Measurements from ENCODE around the gene GRID2IP.
A peak's percentile ranks its signal among the peaks of the same experiment; 100 is the strongest.

GRID2IP gene

DNA sequence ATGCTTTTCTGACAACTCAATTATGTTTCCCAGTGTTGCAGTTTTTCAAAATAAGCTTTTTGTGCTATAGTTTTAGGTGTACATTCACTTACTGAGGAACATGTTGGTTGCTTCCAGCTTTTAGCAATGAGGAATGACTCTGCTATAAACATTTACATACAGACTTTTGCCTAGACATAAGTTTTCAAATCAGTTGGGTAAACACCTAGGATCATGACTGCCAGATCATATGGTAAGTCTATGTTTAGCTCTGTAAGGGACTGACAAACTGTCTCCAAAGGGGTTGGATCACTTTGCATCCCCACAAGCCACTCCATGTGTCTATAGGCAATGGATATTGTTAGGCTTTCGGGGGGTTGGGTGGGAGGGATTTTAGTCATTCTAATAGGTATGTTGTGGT, 10.8 kb upstream of the GRID2IP start:
- no peak for DNase-seq (ENCODE audit: low spot score)

DNA sequence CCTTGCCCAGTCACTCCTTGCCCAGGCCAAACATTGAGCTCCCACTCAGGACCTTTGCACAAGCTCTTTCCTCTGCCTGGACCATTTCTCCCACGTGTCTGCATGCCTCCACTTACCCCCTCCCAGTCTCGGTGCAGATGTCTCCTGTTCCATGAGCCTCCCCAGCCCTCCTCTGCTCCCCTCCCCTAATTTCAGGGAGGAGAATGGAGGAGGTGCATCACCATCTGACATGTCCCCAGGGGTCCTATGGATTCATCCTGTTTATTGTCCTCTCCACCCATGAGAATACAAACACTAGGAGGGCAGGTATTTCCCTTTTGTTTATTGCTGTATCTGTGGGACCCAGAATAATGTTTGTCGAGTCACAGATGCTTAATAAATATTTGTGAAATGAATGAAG, 8.6 kb upstream of the GRID2IP start:
- DNase-seq (ENCODE audit: low spot score): no peak

DNA sequence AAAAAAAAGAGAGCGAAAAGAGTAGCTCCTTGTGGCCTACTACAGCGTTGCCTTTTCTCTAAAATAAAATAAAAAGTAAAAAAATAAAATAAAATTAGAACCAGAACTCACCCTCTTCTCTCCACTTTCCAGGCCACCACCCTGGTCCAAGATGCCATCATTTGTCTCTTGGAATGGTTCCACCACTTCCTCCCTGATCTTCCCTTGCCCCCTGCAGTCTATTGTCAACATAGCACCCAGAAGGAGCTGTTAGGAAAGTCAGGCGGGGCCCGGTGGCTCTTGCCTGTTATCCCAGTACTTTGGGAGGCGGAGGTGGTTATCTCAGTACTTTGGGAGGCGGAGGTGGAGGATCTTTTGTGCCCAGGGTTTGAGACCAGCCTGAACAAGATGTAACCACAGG, 7.6 kb upstream of the GRID2IP start:
- peak; percentile 40 for DNase-seq (ENCODE audit: low spot score)

DNA sequence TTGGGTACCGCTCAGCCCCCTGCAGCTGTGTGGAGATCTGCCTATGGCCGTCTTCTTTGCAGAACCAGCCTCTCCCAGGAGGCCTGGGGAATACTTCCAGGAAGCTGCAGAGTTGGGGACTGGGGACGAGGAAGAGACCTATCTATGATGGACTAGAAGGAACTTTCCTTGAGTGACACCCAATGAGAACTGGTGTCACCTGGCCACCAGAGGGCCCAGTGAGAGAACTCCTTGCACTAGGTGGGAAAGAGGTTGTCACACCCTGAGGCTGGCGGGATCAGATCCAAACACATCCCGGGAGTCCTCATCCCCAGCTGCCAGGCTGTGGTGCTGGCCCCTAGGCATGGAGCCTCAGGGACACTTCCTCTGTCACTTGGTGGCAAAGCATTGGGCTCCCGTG, 4.9 kb upstream of the GRID2IP start:
- DNase-seq (ENCODE audit: low spot score): no peak

DNA sequence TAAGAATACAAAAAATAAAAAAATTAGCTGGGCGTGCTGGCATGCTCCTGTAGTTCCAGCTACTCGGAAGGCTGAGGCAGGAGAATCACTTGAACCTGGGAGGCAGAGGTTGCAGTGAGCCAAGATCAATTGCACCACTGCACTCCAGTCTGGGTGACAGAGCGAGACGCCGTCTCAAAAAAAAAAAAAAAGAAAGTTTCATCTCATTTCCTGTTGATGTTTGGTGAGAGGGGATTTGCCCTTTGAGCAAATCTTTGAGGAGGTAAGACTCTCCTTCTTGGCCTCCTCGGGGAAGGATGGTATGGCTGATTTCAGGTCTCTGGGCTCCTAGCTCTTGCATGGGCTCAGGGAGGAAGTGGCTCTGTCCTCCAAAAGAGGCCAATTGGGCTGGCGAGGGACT, 3.6 kb upstream of the GRID2IP start:
- DNase-seq (ENCODE audit: low spot score): no peak

DNA sequence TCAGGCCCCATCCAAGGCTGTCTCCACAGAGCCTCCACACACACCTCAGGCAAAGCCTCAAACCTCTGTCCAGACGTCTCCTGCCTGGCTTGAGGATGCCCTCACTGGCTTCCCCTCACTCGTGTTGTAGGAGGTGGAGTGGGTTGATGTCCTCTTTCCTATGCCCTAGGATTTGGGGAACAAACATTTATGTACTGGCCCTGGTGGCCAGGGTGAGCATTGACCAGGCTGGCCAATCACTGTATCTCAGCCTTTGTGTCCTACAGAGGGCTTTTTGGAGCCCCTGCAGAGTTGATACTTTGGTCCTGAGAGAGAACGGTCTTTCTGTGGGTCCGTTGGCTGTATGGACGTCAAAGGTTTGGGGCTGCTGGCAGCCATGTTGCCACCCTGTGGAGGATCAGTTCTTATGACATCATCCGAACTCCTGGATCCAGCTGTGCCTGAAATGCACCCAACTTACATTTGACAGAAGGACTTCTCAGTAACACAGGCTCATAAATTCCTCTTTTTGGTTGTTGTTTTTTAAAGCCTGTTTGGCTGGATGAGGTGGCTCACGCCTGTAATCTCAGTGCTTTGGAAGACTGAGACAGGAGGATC, 2.3 kb upstream of the GRID2IP start:
- no peak for DNase-seq (ENCODE audit: low spot score)

DNA sequence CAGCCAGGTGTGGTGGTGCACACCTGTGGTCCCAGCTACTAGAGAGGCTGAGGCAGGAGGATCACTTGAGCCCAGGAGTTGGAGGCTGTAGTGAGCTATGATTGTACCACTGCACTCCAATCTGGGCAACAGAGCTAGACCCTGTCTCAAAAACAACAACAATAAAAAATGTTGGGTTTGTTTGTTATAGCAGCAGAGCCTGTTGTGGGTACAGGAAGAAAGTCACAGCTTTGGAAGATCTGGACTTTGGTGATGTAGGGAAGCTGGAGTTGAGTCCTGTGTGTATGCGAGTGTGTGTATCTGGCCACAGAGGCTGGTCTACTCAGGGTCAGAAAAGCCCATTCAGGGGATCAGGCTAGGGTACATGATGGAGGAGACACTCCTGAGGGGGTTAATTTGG, 3.9 kb downstream of the GRID2IP start:
- DNase-seq (ENCODE audit: low spot score): no peak

DNA sequence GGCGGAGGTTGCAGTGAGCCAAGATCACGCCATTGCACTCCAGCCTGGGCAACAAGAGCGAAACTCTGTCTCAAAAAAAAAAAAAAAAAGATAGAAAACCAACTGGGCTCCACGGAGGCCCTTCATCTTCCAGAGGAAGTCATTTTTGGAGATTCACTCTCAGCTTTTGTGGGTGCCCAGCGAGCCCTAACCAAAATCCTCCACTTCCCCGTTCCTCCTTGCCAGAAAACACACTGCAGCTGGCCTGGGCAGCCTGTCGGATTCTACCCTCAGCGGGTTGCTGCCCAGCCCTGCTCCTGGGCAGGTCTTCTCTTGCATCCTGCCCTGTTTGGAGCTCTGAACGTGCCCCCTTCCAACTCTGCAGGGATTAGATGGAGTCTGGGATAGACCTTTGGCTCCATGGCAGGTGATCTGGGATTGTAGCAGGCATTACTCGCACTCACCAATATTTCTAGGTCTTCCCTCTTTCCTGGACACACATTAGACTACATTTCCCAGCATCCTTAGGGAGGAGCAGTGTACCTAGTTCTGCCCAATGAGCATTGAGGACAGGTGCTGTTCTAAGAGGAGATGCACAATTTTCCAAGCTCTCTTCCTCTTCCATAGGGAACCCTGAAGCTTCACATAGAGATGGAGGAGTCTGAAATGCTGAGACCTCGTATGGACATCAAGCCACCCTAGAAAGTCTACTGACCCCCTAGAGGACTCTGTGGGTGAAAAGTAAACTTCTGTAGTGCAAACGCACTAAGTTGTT, 4.6 kb downstream of the GRID2IP start:
- DNase-seq (ENCODE audit: low spot score): peak; percentile 12

DNA sequence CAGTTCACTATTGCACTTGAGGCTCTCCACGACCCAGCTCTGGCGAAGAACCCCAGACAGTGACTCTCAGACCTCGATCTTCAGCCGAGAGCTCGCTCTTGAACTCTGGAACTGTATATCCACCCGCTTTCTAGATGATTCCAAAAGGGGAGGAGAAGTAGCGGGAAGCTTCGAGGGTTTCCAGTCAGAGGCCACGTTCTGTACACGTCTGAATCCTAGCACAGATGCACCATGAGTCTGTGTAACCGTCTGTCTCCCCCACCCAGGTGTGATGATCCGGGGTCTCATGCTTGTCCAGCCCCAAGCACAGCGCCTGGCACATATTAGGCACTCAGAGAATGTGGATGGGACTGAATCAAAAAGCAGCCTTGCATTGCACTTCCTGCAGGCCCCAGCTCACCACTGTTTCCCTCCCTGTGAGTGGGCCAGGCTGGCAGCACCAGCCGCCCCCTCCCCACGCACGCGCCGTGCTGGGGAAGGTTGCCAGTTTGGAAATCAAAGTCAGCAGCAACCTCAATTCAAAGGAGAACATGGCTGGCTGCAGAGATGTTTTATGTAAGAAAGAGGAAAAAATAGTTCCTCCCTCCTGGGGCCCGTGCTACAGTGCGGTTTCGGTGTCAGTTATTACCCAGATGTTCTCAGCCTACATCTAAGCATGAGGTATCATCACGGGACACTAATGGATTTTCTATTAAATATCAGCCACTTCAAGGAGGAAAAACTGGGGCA, 5.7 kb downstream of the GRID2IP start:
- DNase-seq (ENCODE audit: low spot score): no peak

DNA sequence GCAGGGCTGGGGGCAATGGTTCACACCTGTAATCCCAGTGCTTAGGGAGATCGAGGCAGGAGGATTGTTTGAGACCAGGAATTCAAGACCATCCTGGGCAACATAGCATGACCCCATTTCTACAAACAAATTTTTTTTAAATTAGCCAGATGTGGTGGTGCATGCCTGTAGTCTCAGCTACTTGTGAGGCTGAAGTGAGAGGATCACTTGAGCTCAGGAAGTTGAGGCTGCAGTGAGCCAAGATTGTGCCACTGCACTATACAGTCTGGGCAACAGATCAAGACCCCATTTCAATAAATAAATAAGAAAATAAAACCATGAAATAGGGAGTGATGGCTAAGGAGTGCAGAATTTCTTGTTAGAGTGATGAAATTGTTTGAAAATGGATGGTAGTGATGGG, 8.9 kb downstream of the GRID2IP start:
- no peak for DNase-seq (ENCODE audit: low spot score)

DNA sequence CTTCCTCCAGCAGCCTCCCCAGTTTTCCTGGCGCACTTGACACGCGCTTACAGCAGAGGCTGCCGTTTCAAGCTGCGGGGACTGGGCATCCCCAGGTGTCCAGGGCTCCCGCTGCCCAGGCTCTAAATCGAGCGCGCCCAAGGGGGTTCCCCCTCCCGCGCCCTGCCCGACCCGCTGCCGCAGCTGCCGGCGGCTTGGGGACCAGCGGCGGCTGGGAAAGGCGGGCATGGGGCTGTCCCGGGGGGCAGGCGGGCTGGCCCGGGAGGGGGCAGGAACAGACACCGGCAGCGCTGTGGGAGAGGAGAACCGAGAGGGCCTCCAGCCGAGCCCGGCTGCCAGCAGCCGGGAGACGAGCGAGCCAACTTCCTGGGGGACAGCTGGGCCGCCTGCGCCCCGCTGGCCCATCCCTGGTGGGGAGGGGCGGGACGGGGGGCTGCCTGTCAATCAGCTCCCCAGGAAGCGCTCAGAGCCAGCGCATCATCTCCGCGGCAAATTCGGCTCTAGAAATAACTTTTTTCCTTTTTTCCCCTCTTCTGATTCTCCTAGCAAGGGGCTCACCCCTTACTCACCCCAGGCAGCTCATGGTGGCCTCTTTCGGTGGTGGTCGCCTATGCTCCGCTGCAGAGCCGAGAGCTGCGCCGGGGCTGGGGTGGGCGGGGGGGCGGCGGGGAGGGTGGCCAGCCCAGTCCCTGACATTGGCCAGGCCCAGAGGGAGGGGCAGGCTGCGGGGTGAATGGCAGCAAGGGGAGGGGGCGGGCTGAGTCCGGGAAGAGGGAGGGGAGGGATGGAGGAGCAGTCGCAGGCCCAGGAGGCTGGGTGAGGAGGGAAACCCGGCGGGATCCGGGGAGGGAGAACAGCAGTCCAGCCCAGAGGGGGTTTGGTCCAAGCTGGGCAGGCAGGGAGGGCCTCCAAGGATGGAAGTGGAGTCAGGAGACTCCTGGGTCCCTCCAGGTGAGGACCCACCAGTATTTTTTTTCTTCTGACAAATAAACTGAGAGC, 14.7 kb downstream of the GRID2IP start:
- DNase-seq (ENCODE audit: low spot score): no peak

DNA sequence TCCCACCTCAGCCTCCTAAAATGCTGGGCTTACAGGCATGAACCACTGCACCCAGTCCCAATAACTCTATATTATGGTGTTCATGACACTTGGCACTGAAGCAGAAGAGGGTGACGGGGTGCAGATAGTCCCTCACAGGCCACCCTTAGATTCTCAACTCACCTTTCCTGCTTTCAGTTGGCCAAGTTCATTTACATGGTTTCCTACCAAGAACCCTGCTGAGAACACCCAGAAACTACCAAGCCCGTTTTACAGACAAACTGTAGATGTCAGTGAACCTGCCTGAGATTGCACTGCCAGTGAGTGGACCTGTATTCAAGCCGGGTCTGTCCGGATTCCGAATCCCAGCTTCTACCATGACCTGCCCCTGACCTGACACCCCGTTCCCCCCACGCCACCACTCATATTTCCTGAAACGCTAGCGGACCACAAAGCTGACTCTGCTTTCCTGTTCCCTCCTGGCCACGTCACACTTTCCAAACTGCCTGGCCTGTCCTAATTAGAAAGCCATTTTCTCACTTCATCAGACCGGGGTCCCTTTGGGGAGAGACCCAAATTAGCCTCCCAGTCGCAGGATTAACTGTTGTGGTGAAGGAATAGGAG, 17.3 kb downstream of the GRID2IP start:
- no peak for DNase-seq (ENCODE audit: low spot score)

DNA sequence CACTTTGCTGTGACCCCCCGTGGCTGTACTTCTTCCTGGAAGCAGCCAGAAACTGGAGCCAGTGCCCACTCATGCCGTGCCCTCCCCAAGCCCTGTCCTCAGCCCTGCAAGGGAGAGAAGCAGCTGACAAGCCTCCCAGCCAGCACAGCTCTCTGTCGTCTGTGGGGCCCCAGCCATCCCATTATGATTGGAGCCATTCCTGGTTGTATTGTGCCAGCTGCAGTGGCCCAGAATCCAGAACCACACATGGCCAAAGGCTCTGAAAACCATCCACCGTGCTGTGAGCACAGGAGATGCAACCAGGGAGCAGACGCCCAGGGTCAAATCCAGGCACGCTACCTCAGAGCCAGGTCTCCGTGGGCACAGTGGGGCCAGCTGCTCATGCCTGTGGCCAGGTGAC, 18.7 kb downstream of the GRID2IP start:
- DNase-seq (ENCODE audit: low spot score): no peak

DNA sequence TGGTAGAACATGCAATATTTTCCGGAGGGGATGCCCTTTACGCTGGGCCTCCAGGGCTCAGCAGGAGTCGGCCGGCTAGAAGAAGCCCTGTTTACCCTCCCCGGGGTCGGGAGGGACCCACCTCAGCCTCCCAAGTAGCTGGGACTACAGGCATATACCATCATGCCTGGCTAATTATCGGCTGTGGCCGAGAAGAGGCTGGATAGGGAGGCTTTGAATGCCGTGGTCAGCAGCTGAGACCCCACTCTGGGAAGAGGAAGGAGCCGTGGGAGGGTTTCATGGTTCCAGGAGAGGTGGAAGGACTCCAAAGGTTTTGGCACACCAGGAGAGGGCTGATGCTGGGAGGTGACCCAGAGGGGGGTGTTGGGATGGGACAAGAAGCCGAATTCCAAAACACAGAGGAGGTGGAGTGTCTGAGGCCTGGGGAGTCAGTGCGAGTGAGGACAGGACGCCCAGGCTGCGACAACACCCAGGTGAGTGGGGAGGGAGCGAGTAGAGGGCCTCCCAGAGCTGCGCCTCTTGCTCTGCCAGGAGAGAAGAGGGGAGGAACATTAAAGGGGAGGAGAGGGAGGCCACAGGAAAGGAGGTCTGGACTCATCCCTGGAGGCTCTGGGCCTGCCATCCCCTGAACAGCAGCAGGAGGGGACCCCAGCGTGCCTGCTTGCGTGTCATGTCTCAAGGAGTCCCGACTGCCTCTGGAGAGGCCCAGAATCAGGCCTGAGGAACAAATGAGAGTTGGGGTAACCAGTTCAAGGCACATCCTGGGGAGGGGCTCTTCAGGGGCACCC, 19.6 kb downstream of the GRID2IP start:
- DNase-seq (ENCODE audit: low spot score): no peak

DNA sequence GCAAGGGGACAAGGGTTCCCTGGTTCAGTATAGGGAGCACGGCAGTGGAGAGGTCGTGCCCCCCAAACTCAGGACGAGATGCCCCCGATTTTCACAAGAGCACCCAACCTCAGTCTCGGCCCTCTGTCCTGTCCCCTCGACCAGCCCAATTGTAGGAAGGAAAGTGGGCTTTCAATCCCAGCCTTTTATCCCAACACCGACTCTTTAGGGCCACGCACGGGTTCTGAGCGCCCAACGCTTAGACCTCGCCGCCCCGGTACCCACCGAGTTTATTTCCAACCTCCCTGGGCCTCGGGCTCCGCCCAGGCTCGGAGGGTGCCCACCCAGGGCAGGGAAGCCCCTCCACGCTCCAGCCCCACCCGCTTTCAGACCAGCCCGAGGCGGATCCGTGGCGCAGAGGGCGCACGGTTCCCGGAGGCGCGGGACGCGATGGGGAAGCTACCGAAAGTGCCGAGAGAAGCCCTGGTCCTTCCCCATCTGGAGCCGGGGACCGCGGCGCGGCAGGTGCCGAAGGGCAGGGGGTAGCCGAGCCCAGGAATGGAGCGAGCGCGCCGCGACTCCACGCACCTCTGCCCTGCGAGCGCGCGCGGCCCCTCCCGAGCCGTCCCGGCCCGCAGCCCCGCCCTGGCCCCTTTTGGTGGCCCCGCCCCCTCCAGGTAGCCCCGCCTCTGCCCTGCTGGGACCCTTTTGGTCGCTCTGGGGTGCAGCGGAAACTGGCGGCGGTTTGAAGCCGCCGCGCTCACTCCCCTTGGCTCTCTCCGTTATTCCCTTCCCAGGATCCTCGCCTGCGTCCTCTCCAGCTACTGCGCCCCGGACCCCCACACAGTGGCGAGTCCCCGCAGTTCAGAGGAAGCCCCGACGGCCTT, 20.4 kb downstream of the GRID2IP start:
- DNase-seq (ENCODE audit: low spot score): no peak

DNA sequence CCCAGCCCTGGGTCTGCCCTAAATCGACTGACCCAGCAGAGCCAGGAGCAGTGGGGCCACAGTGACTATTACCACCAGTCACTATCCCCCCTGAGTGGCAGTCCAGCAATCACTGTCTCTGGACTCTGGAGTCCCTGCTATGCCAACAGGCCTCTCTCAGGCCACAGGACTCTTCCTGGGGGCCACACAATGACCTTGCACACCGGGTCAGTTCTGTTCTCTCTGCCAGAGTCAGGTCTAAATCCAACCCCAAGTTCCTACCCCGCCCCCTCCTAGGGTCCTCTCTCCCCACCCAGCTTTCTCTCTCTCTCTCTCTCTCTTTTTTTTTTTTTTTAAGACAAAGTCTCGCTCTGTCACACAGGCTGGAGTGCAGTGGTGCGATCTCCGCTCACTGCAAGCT, 21.6 kb downstream of the GRID2IP start:
- DNase-seq (ENCODE audit: low spot score): no peak

DNA sequence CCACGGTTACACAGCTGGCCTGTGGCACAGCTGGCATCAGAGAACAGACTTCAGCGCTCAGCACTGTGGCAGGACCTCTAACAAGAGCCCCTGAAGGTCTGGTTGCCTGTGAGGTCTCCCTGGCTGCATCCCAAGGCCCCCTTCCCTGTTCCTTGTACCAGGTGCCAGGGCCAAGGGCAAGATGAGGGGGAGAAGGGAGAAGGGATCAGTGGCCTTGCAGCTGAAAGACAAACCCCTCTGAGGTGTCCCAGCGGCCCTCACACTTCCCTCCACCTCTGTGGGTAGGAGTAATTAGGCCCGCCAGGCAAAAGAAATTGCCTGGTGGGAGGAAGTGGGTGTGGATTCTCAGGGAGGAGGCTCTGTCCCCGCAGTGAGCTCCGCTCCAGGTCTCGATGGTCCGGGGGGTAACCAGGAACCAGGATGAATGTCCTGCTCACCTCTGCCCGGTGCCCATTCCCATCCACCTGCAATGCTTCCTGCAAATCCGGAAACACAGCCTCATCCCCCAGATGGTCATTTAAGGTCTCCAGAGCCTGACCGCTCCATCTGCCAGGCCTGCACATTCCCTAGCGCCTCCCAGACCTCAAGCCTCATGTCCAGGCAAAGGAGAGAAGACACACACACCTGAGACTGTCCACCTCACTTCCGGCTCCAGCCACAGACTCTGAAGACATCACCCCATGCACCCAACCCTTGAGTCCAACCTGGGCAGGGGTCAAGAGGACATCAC, 22.7 kb downstream of the GRID2IP start:
- no peak for DNase-seq (ENCODE audit: low spot score)

DNA sequence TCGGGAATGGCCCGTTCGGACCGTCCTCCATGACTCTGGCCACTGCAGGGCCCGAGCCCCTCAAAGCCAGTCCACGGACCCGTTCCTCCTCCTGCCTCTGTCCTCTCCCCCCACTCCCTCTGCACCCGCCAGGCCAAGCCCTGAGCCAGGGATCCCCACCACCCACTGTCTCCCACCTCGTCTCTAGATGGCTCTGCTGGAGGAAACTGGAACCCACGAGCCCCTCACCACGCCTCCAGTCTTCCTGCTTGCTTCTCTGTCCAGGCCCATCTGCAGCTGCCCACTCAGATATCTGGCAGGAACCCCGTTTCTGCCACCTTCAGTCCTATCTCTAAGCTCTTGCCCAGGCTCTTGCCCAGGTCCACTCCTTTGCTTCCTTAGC, 24.3 kb downstream of the GRID2IP start:
- DNase-seq (ENCODE audit: low spot score): no peak
